Tibial nerve (tissue), 4 donors: ENCODE data around the gene ANKUB1. TPM values are rescaled to one million over a fixed set of nuclear protein-coding genes. Genes with fewer than 3 reads are reported as not detected.

ENCODE experiments used
- DNase-seq, 2 donors: peaks; one replicate each; pipeline ENCODE4 v3.0.0-alpha.2; 2019; ENCODE audit warnings: low spot score in 2 of 2
- H3K27ac ChIP-seq, 4 donors: fragments of 200-600 bp; sonication (generic) in 3 of 4; one replicate each; pipeline ENCODE4 v1.5.1; 2017 to 2019; ENCODE audit warnings: mild to moderate bottlenecking in 1 of 4
- H3K27me3 ChIP-seq, 2 donors: fragments of 200-600 bp; sonication (generic) in 1 of 2; one replicate each; pipeline versions ENCODE4 v1.5.1 to v1.6.0; 2017 to 2019
- H3K36me3 ChIP-seq, 3 donors: fragments of 200-600 bp; sonication (generic); one replicate each; pipeline ENCODE4 v1.5.1; 2018 to 2019
- H3K4me1 ChIP-seq, 4 donors: fragments of 200-600 bp; sonication (generic) in 3 of 4; one replicate each; pipeline ENCODE4 v1.5.1; 2017 to 2019
- H3K4me3 ChIP-seq, 4 donors: fragments of 200-600 bp; sonication (generic) in 3 of 4; one replicate each; pipeline ENCODE4 v1.5.1; 2017 to 2019; ENCODE audit warnings: mild to moderate bottlenecking in 1 of 4, moderate library complexity in 1 of 4
- H3K9me3 ChIP-seq, 4 donors: fragments of 200-600 bp; sonication (generic) in 3 of 4; one replicate each; pipeline ENCODE4 v1.5.1; 2017 to 2019
- CTCF ChIP-seq, 5 experiments: fragments of 200-600 bp in 3 of 5; fragments of 450-650 bp in 2 of 5; sonication (generic) in 3 of 5; IDR thresholded peaks; one replicate each; pipeline ENCODE4 v1.5.1; 2016 to 2019; ENCODE audit warnings: antibody characterized with exemption in 5 of 5, mild to moderate bottlenecking in 3 of 5, moderate library complexity in 2 of 5
- EP300 ChIP-seq, 2 donors: sonication (generic); formaldehyde crosslinking; IDR thresholded peaks; one replicate each; pipeline ENCODE4 v1.6.1; 2017; ENCODE audit warnings: antibody characterized with exemption in 2 of 2, mild to moderate bottlenecking in 1 of 2
- POLR2A ChIP-seq, 2 donors: fragments of 450-650 bp; IDR thresholded peaks; one replicate each; pipeline ENCODE4 v1.6.1; 2017; ENCODE audit warnings: antibody characterized with exemption in 2 of 2, mild to moderate bottlenecking in 2 of 2, moderate library complexity in 2 of 2
- WGBS, 2 donors: methylation state at CpG; one replicate each; pipeline ENCODE4 v1.1.5; 2018; 5-methylcytosine and 5-hydroxymethylcytosine counted together
- total RNA-seq, 4 donors: library from RNA; depleted of rRNA; stranded (reverse); fragments of >200 nt; gene quantifications; one replicate each; pipeline ENCODE4 v1.1.0, GENCODE V29; 2016

ANKUB1 gene
- total RNA-seq, 4 donors from 2014 or later = 0.60 to 1.4 (median 0.86) TPM

DNA sequence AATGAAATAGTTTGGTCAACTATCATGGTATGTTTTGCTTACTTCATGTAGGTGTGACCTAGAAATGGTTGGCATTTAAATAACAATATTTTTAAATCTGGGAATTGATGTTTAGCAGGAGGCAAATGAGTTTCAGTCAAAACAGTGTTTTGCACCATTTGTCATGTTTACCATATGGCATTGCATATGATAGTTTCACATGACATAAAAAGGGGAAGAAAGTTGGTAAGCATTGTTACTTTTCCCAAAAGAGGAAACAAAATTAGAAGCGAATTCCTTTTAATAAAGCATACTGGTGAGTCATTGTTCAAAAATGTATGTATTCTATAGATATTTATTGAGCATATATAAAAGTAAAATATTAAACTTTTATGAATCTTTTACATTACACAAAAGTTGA lies 23.0 kb upstream of the ANKUB1 start:
- TF ChIP-seq CTCF (IDR thresholded peaks at IDR 0.05) = no peak
- no peak for TF ChIP-seq EP300 (IDR thresholded peaks at IDR 0.05)
- TF ChIP-seq POLR2A (IDR thresholded peaks at IDR 0.05) = no peak
- H3K4me1 ChIP-seq = peaks cover 0 to 66% (median 32%) of the 10 kb centered on the region in 4 donors
- no peaks in the 10 kb centered on the region for H3K36me3 ChIP-seq
- no peak for DNase-seq
- WGBS, 2 donors = 52 to 65% methylated on average over 1 of the region's 1 CpG
- no peaks in the 10 kb centered on the region for H3K9me3 ChIP-seq
- H3K27ac ChIP-seq = peak overlapping the region in 3 of 4 donors; percentile 98 to 99 (median 99)
- no peaks in the 10 kb centered on the region for H3K27me3 ChIP-seq
- peak overlapping the region in 2 of 4 donors; percentile 60 to 86 for H3K4me3 ChIP-seq

DNA sequence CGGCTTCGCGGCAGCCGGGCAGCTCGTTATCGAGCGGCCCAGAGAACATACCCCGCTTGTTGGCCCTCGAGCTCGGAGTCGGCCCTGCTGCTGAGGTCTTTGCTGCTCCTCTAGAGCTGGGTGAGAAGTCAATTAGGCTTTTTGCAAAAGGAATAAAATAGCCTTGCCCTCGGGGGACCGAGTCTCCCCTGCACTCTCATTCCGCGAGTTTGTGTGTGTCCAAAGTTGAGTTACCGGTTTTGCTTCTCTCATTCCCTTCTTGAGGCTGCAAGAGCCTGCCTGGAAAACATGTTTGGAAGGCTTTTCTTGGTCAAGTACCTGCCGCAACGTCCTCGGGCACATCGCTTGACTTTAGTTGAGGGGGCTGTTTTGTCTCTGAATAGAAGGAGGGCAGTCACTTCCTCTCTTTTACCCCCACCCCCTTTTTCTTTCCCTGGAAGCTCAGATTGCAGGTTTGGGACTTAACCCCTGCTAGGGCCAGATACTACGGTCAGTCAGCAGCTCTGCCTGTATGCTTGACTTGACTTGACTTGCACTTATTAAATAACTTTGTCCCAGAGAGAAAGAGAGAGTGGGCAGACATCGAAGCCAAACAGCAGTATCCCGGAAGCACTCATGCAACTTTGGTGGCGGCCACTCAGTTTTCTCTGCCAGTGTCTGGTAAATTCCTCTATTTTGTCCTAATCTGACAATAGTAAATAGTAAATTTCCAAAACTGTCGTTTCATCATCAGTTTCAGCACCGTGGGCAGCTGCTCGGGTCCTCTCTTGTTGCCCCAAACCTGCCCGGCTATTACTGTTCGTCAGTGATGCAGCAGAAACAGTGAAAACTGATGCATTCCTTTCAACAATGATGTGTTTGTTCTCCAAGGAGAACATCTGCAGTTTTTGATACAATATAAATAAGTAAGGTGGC lies 21.3 kb upstream of the ANKUB1 start:
- Histone ChIP-seq H3K27me3 (no peaks in the 10 kb centered on the region), H3K9me3 (no peaks in the 10 kb centered on the region), H3K4me3 (peak overlapping the region; percentile 58 to 86 (median 69)), H3K36me3 (no peaks in the 10 kb centered on the region), H3K27ac (peak overlapping the region; percentile 96 to 99 (median 98)), H3K4me1 (peaks cover 0 to 64% (median 33%) of the 10 kb centered on the region in 4 donors)
- WGBS, 2 donors = 0 to 1% methylated on average over 23 to 29 of the region's 29 CpGs
- DNase-seq = peak in 1 of 2 donors; percentile 11
- TF ChIP-seq POLR2A (IDR thresholded peaks at IDR 0.05) = no peak
- TF ChIP-seq EP300 (IDR thresholded peaks at IDR 0.05) = no peak
- TF ChIP-seq CTCF (IDR thresholded peaks at IDR 0.05) = no peak

DNA sequence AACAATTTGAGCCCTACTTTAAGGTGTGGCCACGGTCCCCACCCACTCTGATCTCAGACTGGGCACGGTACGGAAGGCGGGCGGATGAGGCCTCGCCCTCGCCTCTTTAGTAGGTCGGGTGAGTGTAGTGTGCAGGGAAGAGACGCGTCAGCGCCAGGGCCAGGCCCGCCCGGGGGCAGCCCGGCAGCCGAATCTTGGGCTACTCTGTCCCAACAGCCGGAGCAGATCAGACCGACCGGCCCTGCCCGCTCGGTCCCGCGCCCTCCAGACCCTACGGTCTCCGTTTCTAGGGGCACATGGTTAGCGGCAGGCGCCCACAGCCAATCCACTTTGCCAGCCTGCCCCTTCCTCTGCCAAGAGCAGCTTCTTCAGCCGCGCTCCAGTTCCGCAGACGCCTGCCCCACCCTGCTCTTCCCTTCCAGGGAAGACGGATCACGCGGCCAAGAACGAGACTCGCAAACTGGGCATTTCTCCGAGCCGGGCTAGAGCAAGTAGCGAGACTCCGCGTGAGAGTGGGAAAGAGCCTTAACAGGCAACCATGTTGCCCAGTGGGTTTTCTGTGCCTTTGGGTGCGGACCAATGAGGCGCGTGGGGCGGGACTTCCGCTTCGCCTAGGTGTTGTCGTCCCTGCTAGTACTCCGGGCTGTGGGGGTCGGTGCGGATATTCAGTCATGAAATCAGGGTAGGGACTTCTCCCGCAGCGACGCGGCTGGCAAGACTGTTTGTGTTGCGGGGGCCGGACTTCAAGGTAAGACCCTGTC lies 20.4 kb upstream of the ANKUB1 start, which contains the start of gene RNF13:
TSS of gene RNF13 (plus strand) at position 610 of the 761 bp plus-strand sequence. CDS start 32,812 bp downstream, outside the sequence.
- WGBS, 2 donors = 0% methylated on average over 42 to 51 of the region's 56 CpGs
- H3K4me1 ChIP-seq = peaks cover 0 to 64% (median 32%) of the 10 kb centered on the region in 4 donors

DNA sequence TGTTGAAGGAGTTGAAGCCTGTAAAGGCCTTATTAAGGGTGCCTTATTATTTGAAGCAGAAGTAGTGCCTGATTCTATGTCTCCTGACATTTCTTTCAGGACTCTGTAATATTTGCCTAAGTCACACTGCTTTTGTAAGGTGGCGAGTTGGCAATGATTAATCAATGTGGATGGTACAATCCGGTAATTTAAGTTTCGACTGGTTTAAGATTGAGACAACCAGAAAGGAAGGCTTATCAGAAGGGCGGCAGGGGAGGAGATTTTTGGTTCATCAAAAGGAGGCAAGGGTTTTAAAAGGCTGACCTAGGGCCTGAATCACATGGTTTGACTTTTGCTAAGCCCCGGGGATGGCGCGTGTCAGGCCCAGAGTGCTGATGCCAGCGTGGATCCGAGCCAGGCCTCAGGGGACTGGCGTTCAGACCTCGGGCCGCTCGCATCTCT lies 19.8 kb upstream of the ANKUB1 start:
- 23 to 25% methylated on average over 13 of the region's 13 CpGs for WGBS, 2 donors
- no peaks in the 10 kb centered on the region for H3K36me3 ChIP-seq
- H3K4me1 ChIP-seq = peaks cover 0 to 60% (median 29%) of the 10 kb centered on the region in 4 donors
- H3K9me3 ChIP-seq = no peaks in the 10 kb centered on the region
- DNase-seq = no peak
- TF ChIP-seq EP300 (IDR thresholded peaks at IDR 0.05) (peak in 1 of 2 donors; percentile 37), POLR2A (IDR thresholded peaks at IDR 0.05) (no peak), CTCF (IDR thresholded peaks at IDR 0.05) (no peak)
- H3K4me3 ChIP-seq = peak overlapping the region; percentile 58 to 86 (median 69)
- H3K27ac ChIP-seq = peak overlapping the region; percentile 96 to 99 (median 98)
- H3K27me3 ChIP-seq = no peaks in the 10 kb centered on the region

More for the DNA sequence above, 20.4 kb upstream of the ANKUB1 start, which contains the start of gene RNF13:
- H3K27ac ChIP-seq = peak within 1 kb of the TSS; percentile 96 to 99 (median 98)
- H3K27me3 ChIP-seq = no peaks in the 10 kb centered on the region
- H3K36me3 ChIP-seq = no peaks in the 10 kb centered on the region
- peak; percentile 27 to 81 for TF ChIP-seq POLR2A (IDR thresholded peaks at IDR 0.05)
- TF ChIP-seq EP300 (IDR thresholded peaks at IDR 0.05) = peak; percentile 7 to 95
- TF ChIP-seq CTCF (IDR thresholded peaks at IDR 0.05) = peak in 1 of 5 experiments; percentile 19
- DNase-seq = peak; percentile 97 to 98
- H3K9me3 ChIP-seq = no peaks in the 10 kb centered on the region
- peak within 1 kb of the TSS; percentile 58 to 86 (median 69) for H3K4me3 ChIP-seq
